ENCODE data around the gene NFKB2.

NFKB2 gene

DNA sequence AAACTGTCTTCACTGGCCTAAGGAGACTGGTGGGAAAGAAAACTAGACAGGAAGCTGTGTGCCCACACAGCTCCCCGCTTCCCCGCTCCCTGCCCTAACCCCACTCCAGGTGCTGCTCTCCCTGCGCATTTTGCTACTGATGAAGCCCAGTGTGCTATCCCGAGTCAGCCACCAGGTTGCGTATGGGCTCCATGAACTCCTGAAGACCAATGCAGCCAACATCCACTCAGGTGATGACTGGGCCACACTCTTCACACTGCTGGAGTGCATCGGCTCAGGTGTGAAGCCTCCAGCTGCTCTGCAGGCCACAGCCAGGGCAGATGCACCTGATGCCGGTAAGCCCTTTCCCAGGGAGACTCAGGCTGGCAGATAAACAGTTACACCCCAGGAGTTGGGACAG is 20.3 kb upstream of the NFKB2 start (continued):
- TF ChIP-seq TSHZ1 (tag by site-specific recombination; IDR thresholded peaks at IDR 0.05; ENCODE audit: borderline replicate concordance), result no peak

DNA sequence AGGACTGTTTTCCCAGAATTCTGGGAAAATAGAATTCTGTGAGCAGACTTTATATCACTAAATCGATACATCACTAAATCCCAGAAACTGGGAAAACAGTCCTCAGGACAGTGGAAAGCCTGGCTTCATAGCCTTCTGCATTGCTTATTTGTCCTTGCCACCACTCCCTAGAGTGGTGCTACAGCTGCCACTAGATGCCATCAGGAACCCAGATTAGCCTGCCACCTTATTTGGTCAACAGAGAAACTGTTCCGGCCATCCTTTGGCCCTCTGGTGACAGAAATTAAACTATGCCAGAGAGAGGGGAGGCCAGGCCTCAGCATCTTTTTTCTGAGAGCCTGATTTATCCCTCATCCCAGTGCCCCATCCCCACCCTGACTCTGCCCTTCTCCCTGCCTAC is 19.6 kb upstream of the NFKB2 start:
- ChIA-PET CTCF (interaction anchor here (0.7 to 1.9 kb wide), 4 partner anchors 18 to 146 kb away, joined by 3 to 10 read pairs (median 6); no protein-coding TSS in a partner anchor), POLR2A (no interaction called here)
- TF ChIP-seq ZSCAN4 (tag by site-specific recombination; IDR thresholded peaks at IDR 0.05), result no peak
- Histone ChIP-seq H3K4me1 (ENCODE audit: control insufficient read depth, insufficient read depth, low read length) (no peaks in the 10 kb centered on the region), H3K4me3 (ENCODE audit: low read depth, low read length) (no peak overlapping the region), H3K36me3 (ENCODE audit: control insufficient read depth in 2 of 2, insufficient read depth in 1 of 2, low read length in 2 of 2) (peaks cover 21 to 86% of the 10 kb centered on the region in 2 experiments), H3K9me3 (ENCODE audit: control insufficient read depth, insufficient read depth, low read depth, low read length) (no peaks in the 10 kb centered on the region), H3K27ac (ENCODE audit: extremely low read depth, low read depth, low read length) (no peak overlapping the region)

DNA sequence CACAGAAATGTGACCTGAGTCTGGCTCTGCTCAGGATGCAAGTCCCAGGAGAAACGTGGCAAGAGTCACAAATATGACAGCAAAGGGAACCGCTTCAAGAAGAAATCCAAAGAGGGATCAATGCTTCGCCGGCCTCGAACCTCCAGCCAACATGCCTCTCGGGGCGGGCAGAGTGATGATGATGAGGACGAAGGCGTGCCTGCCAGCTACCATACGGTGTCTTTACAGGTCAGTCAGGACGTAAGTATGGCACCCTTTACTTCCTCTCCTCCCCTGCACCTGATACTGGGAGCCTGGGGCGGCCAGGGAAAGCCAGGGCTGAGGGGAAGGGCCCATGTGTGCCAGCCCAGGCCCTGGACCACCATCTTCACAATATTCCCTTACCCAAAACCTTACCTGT is 18.6 kb upstream of the NFKB2 start:
- CTCF ChIA-PET, result interaction anchor here (1.2 to 1.9 kb wide), 2 partner anchors 23 to 25 kb away, joined by 3 to 8 read pairs; no protein-coding TSS in a partner anchor
- POLR2A ChIA-PET, result no interaction called here

DNA sequence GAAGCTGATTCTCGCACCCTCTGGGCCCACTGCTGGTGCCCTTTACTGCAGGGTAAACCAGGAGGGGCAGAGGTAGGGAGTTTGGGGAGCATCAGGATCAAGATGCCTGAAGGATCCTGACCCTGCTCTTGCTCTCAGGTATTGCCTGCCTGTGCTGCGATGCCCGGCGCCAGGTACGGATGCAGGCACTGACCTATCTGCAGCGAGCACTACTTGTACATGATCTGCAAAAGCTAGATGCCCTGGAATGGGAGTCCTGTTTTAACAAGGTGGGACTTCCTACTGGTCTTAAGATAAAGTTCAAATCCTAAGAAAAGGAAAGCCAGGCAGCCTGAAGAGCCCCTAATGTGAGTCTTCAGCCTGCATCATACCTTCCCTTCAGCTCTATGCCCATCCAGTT is 16.1 kb upstream of the NFKB2 start:
- CTCF ChIA-PET, result interaction anchor here (1.5 to 1.8 kb wide), 3 partner anchors 14 to 100 kb away, joined by 4 to 12 read pairs (median 4); no protein-coding TSS in a partner anchor
- Histone ChIP-seq H3K27ac (ENCODE audit: extremely low read depth, low read depth, low read length) (no peak overlapping the region), H3K4me1 (ENCODE audit: control insufficient read depth, insufficient read depth, low read length) (no peaks in the 10 kb centered on the region), H3K9me3 (ENCODE audit: control insufficient read depth, insufficient read depth, low read depth, low read length) (no peaks in the 10 kb centered on the region), H3K4me3 (ENCODE audit: low read depth, low read length) (no peak overlapping the region), H3K36me3 (ENCODE audit: control insufficient read depth in 2 of 2, insufficient read depth in 1 of 2, low read length in 2 of 2) (peaks cover 16 to 71% of the 10 kb centered on the region in 2 experiments; a peak in 2 of 3 replicates)
- no peak for TF ChIP-seq REPIN1 (tag by site-specific recombination; IDR thresholded peaks at IDR 0.05; ENCODE audit: low read depth)
- TF ChIP-seq KLF16 (tag by site-specific recombination; IDR thresholded peaks at IDR 0.05), result no peak
- POLR2A ChIA-PET, result no interaction called here

More for the DNA sequence above, 18.6 kb upstream of the NFKB2 start:
- Histone ChIP-seq H3K36me3 (ENCODE audit: control insufficient read depth in 2 of 2, insufficient read depth in 1 of 2, low read length in 2 of 2) (peaks cover 21 to 85% of the 10 kb centered on the region in 2 experiments; a peak in 2 of 3 replicates), H3K4me3 (ENCODE audit: low read depth, low read length) (no peak overlapping the region), H3K27ac (ENCODE audit: extremely low read depth, low read depth, low read length) (no peak overlapping the region), H3K9me3 (ENCODE audit: control insufficient read depth, insufficient read depth, low read depth, low read length) (no peaks in the 10 kb centered on the region), H3K4me1 (ENCODE audit: control insufficient read depth, insufficient read depth, low read length) (no peaks in the 10 kb centered on the region)
- TF ChIP-seq, protein P1, sequence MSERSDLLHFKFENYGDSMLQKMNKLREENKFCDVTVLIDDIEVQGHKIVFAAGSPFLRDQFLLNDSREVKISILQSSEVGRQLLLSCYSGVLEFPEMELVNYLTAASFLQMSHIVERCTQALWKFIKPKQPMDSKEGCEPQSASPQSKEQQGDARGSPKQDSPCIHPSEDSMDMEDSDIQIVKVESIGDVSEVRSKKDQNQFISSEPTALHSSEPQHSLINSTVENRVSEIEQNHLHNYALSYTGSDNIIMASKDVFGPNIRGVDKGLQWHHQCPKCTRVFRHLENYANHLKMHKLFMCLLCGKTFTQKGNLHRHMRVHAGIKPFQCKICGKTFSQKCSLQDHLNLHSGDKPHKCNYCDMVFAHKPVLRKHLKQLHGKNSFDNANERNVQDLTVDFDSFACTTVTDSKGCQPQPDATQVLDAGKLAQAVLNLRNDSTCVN (tag by site-specific recombination; optimal IDR thresholded peaks at IDR 0.05), result no peak
- TF ChIP-seq YY2 (tag by site-specific recombination; IDR thresholded peaks at IDR 0.05), result no peak
- TF ChIP-seq FEZF1 (tag by site-specific recombination; IDR thresholded peaks at IDR 0.05), result no peak
- no peak for TF ChIP-seq ZNF623 (tag by site-specific recombination; IDR thresholded peaks at IDR 0.05)
- TF ChIP-seq, protein P2, sequence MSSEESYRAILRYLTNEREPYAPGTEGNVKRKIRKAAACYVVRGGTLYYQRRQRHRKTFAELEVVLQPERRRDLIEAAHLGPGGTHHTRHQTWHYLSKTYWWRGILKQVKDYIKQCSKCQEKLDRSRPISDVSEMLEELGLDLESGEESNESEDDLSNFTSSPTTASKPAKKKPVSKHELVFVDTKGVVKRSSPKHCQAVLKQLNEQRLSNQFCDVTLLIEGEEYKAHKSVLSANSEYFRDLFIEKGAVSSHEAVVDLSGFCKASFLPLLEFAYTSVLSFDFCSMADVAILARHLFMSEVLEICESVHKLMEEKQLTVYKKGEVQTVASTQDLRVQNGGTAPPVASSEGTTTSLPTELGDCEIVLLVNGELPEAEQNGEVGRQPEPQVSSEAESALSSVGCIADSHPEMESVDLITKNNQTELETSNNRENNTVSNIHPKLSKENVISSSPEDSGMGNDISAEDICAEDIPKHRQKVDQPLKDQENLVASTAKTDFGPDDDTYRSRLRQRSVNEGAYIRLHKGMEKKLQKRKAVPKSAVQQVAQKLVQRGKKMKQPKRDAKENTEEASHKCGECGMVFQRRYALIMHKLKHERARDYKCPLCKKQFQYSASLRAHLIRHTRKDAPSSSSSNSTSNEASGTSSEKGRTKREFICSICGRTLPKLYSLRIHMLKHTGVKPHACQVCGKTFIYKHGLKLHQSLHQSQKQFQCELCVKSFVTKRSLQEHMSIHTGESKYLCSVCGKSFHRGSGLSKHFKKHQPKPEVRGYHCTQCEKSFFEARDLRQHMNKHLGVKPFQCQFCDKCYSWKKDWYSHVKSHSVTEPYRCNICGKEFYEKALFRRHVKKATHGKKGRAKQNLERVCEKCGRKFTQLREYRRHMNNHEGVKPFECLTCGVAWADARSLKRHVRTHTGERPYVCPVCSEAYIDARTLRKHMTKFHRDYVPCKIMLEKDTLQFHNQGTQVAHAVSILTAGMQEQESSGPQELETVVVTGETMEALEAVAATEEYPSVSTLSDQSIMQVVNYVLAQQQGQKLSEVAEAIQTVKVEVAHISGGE (tag by site-specific recombination; conservative IDR thresholded peaks at IDR 0.05; ENCODE audit: low read depth), result no peak
